Thymus (tissue), 11 donors: Measurements from ENCODE around the gene PFDN2. TPM values are rescaled to one million over a fixed set of nuclear protein-coding genes. Genes with fewer than 3 reads are reported as not detected.
A peak's percentile ranks its signal among the peaks of the same experiment; 100 is the strongest.
"Not testable (repeated sequence)": the region's sequence is repeated elsewhere in the genome, so short reads cannot be mapped to it uniquely, and the experiment has no call there.

Experiments used
- DNase-seq, 9 donors: peaks; one replicate each; pipeline ENCODE4 v3.0.0-alpha.2; 2013; ENCODE audit warnings: low spot score in 9 of 9, low read depth in 6 of 9, missing footprints in 1 of 9
- H3K27ac ChIP-seq, 2 donors: one replicate each; pipeline ENCODE4 v1.5.1; 2013; ENCODE audit warnings: control low read depth in 1 of 2, low read depth in 1 of 2, low read length in 1 of 2, mild to moderate bottlenecking in 1 of 2, moderate library complexity in 1 of 2
- H3K27me3 ChIP-seq, 2 donors: one replicate each; pipeline ENCODE4 v1.5.1; 2013; ENCODE audit warnings: low read length in 1 of 2; ENCODE audit not compliant: control insufficient read depth in 2 of 2, insufficient read depth in 1 of 2
- H3K36me3 ChIP-seq, 2 donors: one replicate each; pipeline ENCODE4 v1.5.1; 2013; ENCODE audit warnings: low read length in 1 of 2, mild to moderate bottlenecking in 1 of 2, moderate library complexity in 1 of 2; ENCODE audit not compliant: control insufficient read depth in 2 of 2, insufficient read depth in 2 of 2
- H3K4me1 ChIP-seq, 2 donors: one replicate each; pipeline ENCODE4 v1.5.1; 2013; ENCODE audit warnings: low read length in 2 of 2; ENCODE audit not compliant: control insufficient read depth in 2 of 2, insufficient read depth in 2 of 2
- H3K4me3 ChIP-seq, 2 donors: one replicate each; pipeline ENCODE4 v1.5.1; 2013; ENCODE audit warnings: low read length in 2 of 2, control low read depth in 1 of 2, mild to moderate bottlenecking in 1 of 2
- H3K9me3 ChIP-seq, 2 donors: one replicate each; pipeline ENCODE4 v1.5.1; 2013; ENCODE audit warnings: low read length in 1 of 2, mild to moderate bottlenecking in 1 of 2; ENCODE audit not compliant: control insufficient read depth in 2 of 2, insufficient read depth in 1 of 2
- WGBS: extraction: QIAGEN DNeasy Blood & Tissue Kit; methylation state at CpG from one replicate; pipeline ENCODE4 v1.1.7; 2013; 5-methylcytosine and 5-hydroxymethylcytosine counted together
- polyA plus RNA-seq: library from polyadenylated mRNA; stranded (reverse); fragments of 200-250 nt; gene quantifications from one replicate; pipeline ENCODE4 v1.2.3, GENCODE V29; 2013
- total RNA-seq: library from RNA; stranded (reverse); fragments of 120-200 nt; gene quantifications from one replicate; pipeline ENCODE4 v1.2.4, GENCODE V29; 2013
- donor health status: healthy.

Gene PFDN2
- total and polyA plus RNA-seq, 2 donors = 48.2 to 152 TPM

- not testable (repeated sequence) for H3K4me3 ChIP-seq, DNase-seq, H3K9me3 ChIP-seq, H3K27me3 ChIP-seq, H3K27ac ChIP-seq
- 95% methylated on average over 6 of the region's 6 CpGs for WGBS
- Histone ChIP-seq H3K4me1 (peaks cover 23 to 34% of the 10 kb centered on the region in 2 donors), H3K36me3 (peaks cover 10 to 14% of the 10 kb centered on the region in 2 donors)
These were observed 1.9 kb downstream of the PFDN2 start for GRCh38 chr1:161115961-161116360.

- no peak overlapping the region for H3K4me3 ChIP-seq
- peaks cover 23 to 34% of the 10 kb centered on the region in 2 donors for H3K4me1 ChIP-seq
- no peaks in the 10 kb centered on the region for H3K9me3 ChIP-seq
- H3K27ac ChIP-seq = no peak overlapping the region
- no peak for DNase-seq
- H3K36me3 ChIP-seq = peaks cover 4 to 6% of the 10 kb centered on the region in 2 donors
- H3K27me3 ChIP-seq = no peaks in the 10 kb centered on the region
- WGBS = 94% methylated on average over 12 of the region's 12 CpGs
These were observed 2.6 kb downstream of the PFDN2 start for GRCh38 chr1:161115132-161115711.

- H3K27ac ChIP-seq = no peak overlapping the region
- peaks cover 19 to 29% of the 10 kb centered on the region in 2 donors for H3K4me1 ChIP-seq
- H3K27me3 ChIP-seq = no peaks in the 10 kb centered on the region
- no peak overlapping the region for H3K4me3 ChIP-seq
- WGBS = 91% methylated on average over 2 of the region's 2 CpGs
- no peaks in the 10 kb centered on the region for H3K9me3 ChIP-seq
- peaks cover 2 to 4% of the 10 kb centered on the region in 2 donors for H3K36me3 ChIP-seq
- no peak for DNase-seq
These were observed 3.3 kb downstream of the PFDN2 start for GRCh38 chr1:161114556-161114955.

- 37% methylated on average over 1 of the region's 1 CpG for WGBS
- H3K4me1 ChIP-seq = peaks cover 13 to 22% of the 10 kb centered on the region in 2 donors
- no peaks in the 10 kb centered on the region for H3K27me3 ChIP-seq
- no peak for DNase-seq
- H3K9me3 ChIP-seq = no peaks in the 10 kb centered on the region
- H3K36me3 ChIP-seq = peaks cover 4 to 5% of the 10 kb centered on the region in 2 donors
- no peak overlapping the region for H3K4me3 ChIP-seq
- H3K27ac ChIP-seq = no peak overlapping the region
These were observed 3.9 kb downstream of the PFDN2 start for GRCh38 chr1:161113915-161114314.

GRCh38 chr1:161111527-161111926 lies 6.3 kb downstream of the PFDN2 start:
- H3K27ac ChIP-seq = no peak overlapping the region
- no peak overlapping the region for H3K4me3 ChIP-seq
- peaks cover 5 to 7% of the 10 kb centered on the region in 2 donors for H3K36me3 ChIP-seq
- no peak for DNase-seq
- 62% methylated on average over 2 of the region's 2 CpGs for WGBS
- no peaks in the 10 kb centered on the region for H3K9me3 ChIP-seq
- H3K27me3 ChIP-seq = no peaks in the 10 kb centered on the region
- peaks cover under 1 to 8% of the 10 kb centered on the region in 2 donors for H3K4me1 ChIP-seq

GRCh38 chr1:161111117-161111516 lies 6.7 kb downstream of the PFDN2 start:
- Histone ChIP-seq H3K36me3 (peaks cover 5 to 8% of the 10 kb centered on the region in 2 donors), H3K27ac (no peak overlapping the region), H3K4me3 (no peak overlapping the region), H3K27me3 (no peaks in the 10 kb centered on the region), H3K4me1 (peaks cover 0 to 4% of the 10 kb centered on the region in 2 donors), H3K9me3 (no peaks in the 10 kb centered on the region)
- 97% methylated on average over 3 of the region's 3 CpGs for WGBS
- DNase-seq = no peak

GRCh38 chr1:161106431-161106830 lies 11.4 kb downstream of the PFDN2 start:
- no peak overlapping the region for H3K4me3 ChIP-seq
- no peak for DNase-seq
- 99% methylated on average over 1 of the region's 1 CpG for WGBS
- H3K36me3 ChIP-seq = peaks cover 13 to 19% of the 10 kb centered on the region in 2 donors
- H3K4me1 ChIP-seq = no peaks in the 10 kb centered on the region
- H3K9me3 ChIP-seq = no peaks in the 10 kb centered on the region
- no peak overlapping the region for H3K27ac ChIP-seq
- H3K27me3 ChIP-seq = no peaks in the 10 kb centered on the region

GRCh38 chr1:161100556-161100955 lies 17.3 kb downstream of the PFDN2 start:
- DNase-seq = no peak
- Histone ChIP-seq H3K4me3 (no peak overlapping the region), H3K4me1 (peaks cover 11 to 20% of the 10 kb centered on the region in 2 donors), H3K27ac (no peak overlapping the region), H3K9me3 (peaks cover 0 to 5% of the 10 kb centered on the region in 2 donors), H3K27me3 (peaks cover 2 to 14% of the 10 kb centered on the region in 2 donors), H3K36me3 (peaks cover 21 to 27% of the 10 kb centered on the region in 2 donors)
- 98% methylated on average over 2 of the region's 2 CpGs for WGBS

- no peak overlapping the region for H3K27ac ChIP-seq
These were observed 18.6 kb downstream of the PFDN2 start for GRCh38 chr1:161099090-161099802.

More at GRCh38 chr1:161099090-161099802, 18.6 kb downstream of the PFDN2 start:
- WGBS = 96% methylated on average over 9 of the region's 9 CpGs
- H3K4me3 ChIP-seq = peak overlapping the region in 1 of 2 donors; percentile 24
- no peak for DNase-seq
- H3K36me3 ChIP-seq = peaks cover 21 to 27% of the 10 kb centered on the region in 2 donors
- H3K9me3 ChIP-seq = peaks cover 0 to 5% of the 10 kb centered on the region in 2 donors
- H3K27me3 ChIP-seq = peaks cover 2 to 14% of the 10 kb centered on the region in 2 donors
- peaks cover 11 to 20% of the 10 kb centered on the region in 2 donors for H3K4me1 ChIP-seq
